ENCODE measurements around the gene ISL2.

DNA sequence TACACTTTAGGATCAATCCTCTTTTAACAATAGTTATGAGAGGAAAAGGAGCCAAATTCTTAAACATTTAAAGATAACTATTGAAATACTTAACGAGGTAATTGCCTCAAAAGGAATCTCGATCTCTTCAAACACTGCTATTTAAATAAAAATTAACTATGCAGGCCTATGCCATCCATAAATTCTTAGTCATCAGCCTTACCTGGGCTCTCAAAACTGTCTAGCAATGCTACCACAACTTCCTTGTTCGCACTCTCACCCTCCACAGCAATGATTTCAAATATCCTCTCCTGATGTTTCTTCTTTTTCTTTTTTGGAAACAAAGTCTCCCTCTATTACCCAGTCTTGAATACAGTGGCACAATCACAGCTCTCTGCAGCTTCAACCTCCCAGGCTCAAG lies 37.6 kb upstream of the ISL2 start:
- TF ChIP-seq, protein P1, sequence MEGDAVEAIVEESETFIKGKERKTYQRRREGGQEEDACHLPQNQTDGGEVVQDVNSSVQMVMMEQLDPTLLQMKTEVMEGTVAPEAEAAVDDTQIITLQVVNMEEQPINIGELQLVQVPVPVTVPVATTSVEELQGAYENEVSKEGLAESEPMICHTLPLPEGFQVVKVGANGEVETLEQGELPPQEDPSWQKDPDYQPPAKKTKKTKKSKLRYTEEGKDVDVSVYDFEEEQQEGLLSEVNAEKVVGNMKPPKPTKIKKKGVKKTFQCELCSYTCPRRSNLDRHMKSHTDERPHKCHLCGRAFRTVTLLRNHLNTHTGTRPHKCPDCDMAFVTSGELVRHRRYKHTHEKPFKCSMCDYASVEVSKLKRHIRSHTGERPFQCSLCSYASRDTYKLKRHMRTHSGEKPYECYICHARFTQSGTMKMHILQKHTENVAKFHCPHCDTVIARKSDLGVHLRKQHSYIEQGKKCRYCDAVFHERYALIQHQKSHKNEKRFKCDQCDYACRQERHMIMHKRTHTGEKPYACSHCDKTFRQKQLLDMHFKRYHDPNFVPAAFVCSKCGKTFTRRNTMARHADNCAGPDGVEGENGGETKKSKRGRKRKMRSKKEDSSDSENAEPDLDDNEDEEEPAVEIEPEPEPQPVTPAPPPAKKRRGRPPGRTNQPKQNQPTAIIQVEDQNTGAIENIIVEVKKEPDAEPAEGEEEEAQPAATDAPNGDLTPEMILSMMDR (conservative IDR thresholded peaks at IDR 0.05; ENCODE audit: low read length) = no peak
- no peak for TF ChIP-seq EZH2phosphoT487 (IDR thresholded peaks at IDR 0.05; ENCODE audit: borderline replicate concordance)
